SK-N-SH treated with all-trans-retinoic acid at 6 μM for 48 hours (cell line): ENCODE data around the gene WDR59.

ENCODE experiments used
- BACH2 ChIP-seq: fragments of 250-450 bp; sonication (Bioruptor Pico); IDR thresholded peaks from 2 replicates; pipeline ENCODE4 v1.9.0; 2021; ENCODE audit warnings: mild to moderate bottlenecking, borderline replicate concordance
- OSR1 ChIP-seq: fragments of 250-450 bp; sonication (Bioruptor Pico); IDR thresholded peaks from 2 replicates; pipeline ENCODE4 v1.8.0; 2022; ENCODE audit warnings: moderate library complexity, mild to moderate bottlenecking, inconsistent platforms
- PPARA ChIP-seq: fragments of 250-450 bp; sonication (Bioruptor Pico); IDR thresholded peaks from 2 replicates; pipeline ENCODE4 v1.5.0; 2020; ENCODE audit warnings: mild to moderate bottlenecking, borderline replicate concordance
- TOX ChIP-seq: fragments of 250-450 bp; sonication (Bioruptor Pico); IDR thresholded peaks from 2 replicates; pipeline ENCODE4 v1.8.0; 2021; ENCODE audit warnings: mild to moderate bottlenecking, moderate library complexity, borderline replicate concordance
- ZFP30 ChIP-seq: fragments of 450-650 bp; formaldehyde crosslinking; IDR thresholded peaks from 2 replicates; pipeline ENCODE4 v1.5.0; 2022; ENCODE audit warnings: mild to moderate bottlenecking, moderate library complexity
- ZNF565 ChIP-seq: fragments of 450-650 bp; formaldehyde crosslinking; conservative IDR thresholded peaks from 2 replicates; pipeline ENCODE4 v1.5.0; 2020; ENCODE audit warnings: low read depth, mild to moderate bottlenecking, moderate library complexity
- TF ChIP-seq, protein P1 (sequence below): fragments of 250-450 bp; sonication (Bioruptor Pico); IDR thresholded peaks from 2 replicates; pipeline ENCODE4 v1.5.1; 2020; ENCODE audit warnings: low read depth, mild to moderate bottlenecking, moderate library complexity
- TF ChIP-seq, protein P2 (sequence below): fragments of 250-450 bp; sonication (Bioruptor Pico); IDR thresholded peaks from 2 replicates; pipeline ENCODE4 v1.8.0; 2021; ENCODE audit warnings: low read depth, mild to moderate bottlenecking, moderate library complexity, borderline replicate concordance
- TF ChIP-seq, protein P3 (sequence below): fragments of 250-450 bp; sonication (Bioruptor Pico); IDR thresholded peaks from 2 replicates; pipeline ENCODE4 v1.5.1; 2021; ENCODE audit warnings: mild to moderate bottlenecking, moderate library complexity
- TF ChIP-seq, protein P4 (sequence below): fragments of 250-450 bp; sonication (Bioruptor Pico); IDR thresholded peaks from 2 replicates; pipeline ENCODE4 v1.8.0; 2020; ENCODE audit warnings: mild to moderate bottlenecking, moderate library complexity, borderline replicate concordance

DNA sequence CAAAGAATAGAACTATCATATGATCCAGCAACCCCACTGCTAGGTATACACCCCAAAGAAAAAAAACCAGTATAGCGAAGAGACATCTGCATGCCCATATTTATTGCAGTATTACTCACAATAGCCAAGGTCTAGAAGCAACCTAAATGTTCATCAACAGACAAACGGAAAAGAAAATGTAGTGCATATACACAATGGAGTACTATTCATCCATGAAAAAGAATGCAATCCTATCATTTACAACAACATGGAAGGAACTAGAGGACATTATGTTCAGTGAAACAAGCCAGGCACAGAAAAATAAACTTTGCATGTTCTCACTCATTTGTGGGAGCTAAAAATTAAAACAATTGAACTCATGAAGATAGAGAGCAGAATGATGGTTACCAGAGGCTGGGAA, 55.3 kb downstream of the WDR59 start:
- TF ChIP-seq ZFP30 (CRISPR knock-in tag) (no peak), PPARA (no peak), TOX (CRISPR knock-in tag) (no peak), OSR1 (CRISPR knock-in tag) (no peak), BACH2 (CRISPR knock-in tag) (no peak), ZNF565 (CRISPR knock-in tag) (no peak)
- TF ChIP-seq, protein P1, sequence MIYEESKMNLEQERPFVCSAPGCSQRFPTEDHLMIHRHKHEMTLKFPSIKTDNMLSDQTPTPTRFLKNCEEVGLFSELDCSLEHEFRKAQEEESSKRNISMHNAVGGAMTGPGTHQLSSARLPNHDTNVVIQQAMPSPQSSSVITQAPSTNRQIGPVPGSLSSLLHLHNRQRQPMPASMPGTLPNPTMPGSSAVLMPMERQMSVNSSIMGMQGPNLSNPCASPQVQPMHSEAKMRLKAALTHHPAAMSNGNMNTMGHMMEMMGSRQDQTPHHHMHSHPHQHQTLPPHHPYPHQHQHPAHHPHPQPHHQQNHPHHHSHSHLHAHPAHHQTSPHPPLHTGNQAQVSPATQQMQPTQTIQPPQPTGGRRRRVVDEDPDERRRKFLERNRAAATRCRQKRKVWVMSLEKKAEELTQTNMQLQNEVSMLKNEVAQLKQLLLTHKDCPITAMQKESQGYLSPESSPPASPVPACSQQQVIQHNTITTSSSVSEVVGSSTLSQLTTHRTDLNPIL, result no peak
- TF ChIP-seq, protein P2, sequence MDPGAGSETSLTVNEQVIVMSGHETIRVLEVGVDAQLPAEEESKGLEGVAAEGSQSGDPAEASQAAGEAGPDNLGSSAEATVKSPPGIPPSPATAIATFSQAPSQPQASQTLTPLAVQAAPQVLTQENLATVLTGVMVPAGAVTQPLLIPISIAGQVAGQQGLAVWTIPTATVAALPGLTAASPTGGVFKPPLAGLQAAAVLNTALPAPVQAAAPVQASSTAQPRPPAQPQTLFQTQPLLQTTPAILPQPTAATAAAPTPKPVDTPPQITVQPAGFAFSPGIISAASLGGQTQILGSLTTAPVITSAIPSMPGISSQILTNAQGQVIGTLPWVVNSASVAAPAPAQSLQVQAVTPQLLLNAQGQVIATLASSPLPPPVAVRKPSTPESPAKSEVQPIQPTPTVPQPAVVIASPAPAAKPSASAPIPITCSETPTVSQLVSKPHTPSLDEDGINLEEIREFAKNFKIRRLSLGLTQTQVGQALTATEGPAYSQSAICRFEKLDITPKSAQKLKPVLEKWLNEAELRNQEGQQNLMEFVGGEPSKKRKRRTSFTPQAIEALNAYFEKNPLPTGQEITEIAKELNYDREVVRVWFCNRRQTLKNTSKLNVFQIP (CRISPR knock-in tag), result no peak
- TF ChIP-seq, protein P3, sequence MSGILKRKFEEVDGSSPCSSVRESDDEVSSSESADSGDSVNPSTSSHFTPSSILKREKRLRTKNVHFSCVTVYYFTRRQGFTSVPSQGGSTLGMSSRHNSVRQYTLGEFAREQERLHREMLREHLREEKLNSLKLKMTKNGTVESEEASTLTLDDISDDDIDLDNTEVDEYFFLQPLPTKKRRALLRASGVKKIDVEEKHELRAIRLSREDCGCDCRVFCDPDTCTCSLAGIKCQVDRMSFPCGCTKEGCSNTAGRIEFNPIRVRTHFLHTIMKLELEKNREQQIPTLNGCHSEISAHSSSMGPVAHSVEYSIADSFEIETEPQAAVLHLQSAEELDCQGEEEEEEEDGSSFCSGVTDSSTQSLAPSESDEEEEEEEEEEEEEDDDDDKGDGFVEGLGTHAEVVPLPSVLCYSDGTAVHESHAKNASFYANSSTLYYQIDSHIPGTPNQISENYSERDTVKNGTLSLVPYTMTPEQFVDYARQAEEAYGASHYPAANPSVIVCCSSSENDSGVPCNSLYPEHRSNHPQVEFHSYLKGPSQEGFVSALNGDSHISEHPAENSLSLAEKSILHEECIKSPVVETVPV, result no peak
- TF ChIP-seq, protein P4, sequence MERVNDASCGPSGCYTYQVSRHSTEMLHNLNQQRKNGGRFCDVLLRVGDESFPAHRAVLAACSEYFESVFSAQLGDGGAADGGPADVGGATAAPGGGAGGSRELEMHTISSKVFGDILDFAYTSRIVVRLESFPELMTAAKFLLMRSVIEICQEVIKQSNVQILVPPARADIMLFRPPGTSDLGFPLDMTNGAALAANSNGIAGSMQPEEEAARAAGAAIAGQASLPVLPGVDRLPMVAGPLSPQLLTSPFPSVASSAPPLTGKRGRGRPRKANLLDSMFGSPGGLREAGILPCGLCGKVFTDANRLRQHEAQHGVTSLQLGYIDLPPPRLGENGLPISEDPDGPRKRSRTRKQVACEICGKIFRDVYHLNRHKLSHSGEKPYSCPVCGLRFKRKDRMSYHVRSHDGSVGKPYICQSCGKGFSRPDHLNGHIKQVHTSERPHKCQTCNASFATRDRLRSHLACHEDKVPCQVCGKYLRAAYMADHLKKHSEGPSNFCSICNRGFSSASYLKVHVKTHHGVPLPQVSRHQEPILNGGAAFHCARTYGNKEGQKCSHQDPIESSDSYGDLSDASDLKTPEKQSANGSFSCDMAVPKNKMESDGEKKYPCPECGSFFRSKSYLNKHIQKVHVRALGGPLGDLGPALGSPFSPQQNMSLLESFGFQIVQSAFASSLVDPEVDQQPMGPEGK (CRISPR knock-in tag), result no peak
